ENCODE measurements around the gene PLEKHH2. TPM values are rescaled to one million over a fixed set of nuclear protein-coding genes. Genes with fewer than 3 reads are reported as not detected.
"Not testable (repeated sequence)": the region's sequence is repeated elsewhere in the genome, so short reads cannot be mapped to it uniquely, and the experiment has no call there.

PLEKHH2 gene
- total RNA-seq, 6 experiments from 2014 or later = 0.09 to 0.33 (median 0.24) TPM; not detected in 1

DNA sequence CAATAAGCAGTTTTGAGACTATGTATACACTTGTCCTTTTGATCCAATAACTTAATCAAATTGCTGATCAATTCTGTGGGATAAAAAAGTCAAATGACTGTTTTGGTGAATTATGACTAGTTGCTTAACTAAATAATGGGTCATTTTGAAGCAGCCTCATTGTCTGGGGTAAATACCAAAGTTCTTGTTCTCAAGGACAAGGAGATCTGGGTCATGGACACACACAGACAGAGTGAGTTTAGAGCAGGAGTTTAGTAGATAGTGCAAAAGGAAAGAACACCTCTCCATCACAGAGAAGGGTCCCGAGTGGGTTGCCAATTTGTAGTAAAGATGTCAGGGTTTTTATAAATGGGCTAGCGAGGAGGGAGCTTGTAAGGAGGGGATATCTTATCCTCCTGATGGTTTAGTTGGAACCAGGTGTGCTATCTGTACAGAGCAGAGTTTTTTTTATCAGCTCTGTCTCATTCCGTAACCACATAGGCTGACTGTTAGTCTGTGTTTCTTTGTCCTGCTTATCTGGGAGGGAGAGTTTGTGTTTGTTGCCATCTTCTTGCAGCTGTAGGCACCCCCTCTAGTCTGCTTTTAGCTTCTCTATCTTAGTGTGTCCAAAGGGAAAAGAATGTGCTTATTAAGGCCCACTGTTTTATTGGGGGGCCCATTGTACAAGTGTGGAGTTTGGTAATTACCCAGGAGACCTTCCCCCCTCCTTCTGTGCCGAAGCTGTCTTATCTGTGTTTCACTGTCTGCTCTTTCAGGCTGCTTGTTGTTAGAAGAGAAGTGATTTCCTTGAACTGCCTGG is 87.9 kb downstream of the PLEKHH2 start:
- no peak for DNase-seq
- Mint-ChIP-seq H3K36me3 (ENCODE audit: low read depth) (no peaks in the 10 kb centered on the region), H3K9me3 (no peaks in the 10 kb centered on the region), H3K27me3 (ENCODE audit: insufficient read depth) (no peaks in the 10 kb centered on the region; the same call in 1 of the 2 replicates), H3K27ac (no peak overlapping the region), H3K4me1 (ENCODE audit: low read depth) (no peaks in the 10 kb centered on the region), H3K4me3 (no peak overlapping the region)
- TF ChIP-seq, protein P1, sequence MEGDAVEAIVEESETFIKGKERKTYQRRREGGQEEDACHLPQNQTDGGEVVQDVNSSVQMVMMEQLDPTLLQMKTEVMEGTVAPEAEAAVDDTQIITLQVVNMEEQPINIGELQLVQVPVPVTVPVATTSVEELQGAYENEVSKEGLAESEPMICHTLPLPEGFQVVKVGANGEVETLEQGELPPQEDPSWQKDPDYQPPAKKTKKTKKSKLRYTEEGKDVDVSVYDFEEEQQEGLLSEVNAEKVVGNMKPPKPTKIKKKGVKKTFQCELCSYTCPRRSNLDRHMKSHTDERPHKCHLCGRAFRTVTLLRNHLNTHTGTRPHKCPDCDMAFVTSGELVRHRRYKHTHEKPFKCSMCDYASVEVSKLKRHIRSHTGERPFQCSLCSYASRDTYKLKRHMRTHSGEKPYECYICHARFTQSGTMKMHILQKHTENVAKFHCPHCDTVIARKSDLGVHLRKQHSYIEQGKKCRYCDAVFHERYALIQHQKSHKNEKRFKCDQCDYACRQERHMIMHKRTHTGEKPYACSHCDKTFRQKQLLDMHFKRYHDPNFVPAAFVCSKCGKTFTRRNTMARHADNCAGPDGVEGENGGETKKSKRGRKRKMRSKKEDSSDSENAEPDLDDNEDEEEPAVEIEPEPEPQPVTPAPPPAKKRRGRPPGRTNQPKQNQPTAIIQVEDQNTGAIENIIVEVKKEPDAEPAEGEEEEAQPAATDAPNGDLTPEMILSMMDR (IDR thresholded peaks at IDR 0.05) = no peak

- TF ChIP-seq, protein P1 (IDR thresholded peaks at IDR 0.05) = no peak
- Mint-ChIP-seq H3K27ac (no peak overlapping the region), H3K4me1 (ENCODE audit: low read depth) (no peaks in the 10 kb centered on the region), H3K36me3 (ENCODE audit: low read depth) (no peaks in the 10 kb centered on the region), H3K27me3 (ENCODE audit: insufficient read depth) (no peaks in the 10 kb centered on the region; the same call in 1 of the 2 replicates), H3K4me3 (no peak overlapping the region), H3K9me3 (no peaks in the 10 kb centered on the region)
- no peak for DNase-seq
Observed at GRCh38 chr2:43725711-43726246, 88.7 kb downstream of the PLEKHH2 start.

DNA sequence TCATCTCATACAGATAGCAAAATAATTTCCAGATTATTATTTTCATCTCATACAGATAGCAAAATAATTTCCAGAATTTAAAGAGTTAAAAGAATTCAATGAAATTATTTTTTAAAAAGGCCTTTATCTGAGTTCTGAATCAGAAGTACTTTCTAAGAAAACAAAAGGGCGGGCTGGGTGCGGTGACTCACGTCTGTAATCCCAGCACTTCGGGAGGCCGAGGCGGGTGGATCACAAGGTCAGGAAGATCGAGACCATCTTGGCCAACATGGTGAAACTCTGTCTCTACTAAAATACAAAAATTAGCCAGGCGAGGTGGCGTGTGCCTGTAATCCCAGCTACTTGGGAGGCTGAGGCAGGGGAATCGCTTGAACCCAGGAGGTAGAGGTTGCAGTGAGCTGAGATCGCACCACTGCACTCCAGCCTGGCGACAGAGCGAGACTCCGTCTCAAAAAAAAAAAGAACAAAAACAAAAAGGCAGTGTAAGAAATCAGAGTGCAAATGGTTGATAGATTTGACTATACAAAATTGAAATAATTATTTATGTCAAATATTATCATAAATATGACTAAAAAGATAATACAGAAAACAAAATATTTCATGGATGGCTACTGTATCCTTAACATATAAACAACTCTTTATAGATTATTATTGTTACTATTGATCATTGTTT is 90.0 kb downstream of the PLEKHH2 start:
- not testable (repeated sequence) for H3K9me3 Mint-ChIP-seq; H3K27ac Mint-ChIP-seq; H3K4me3 Mint-ChIP-seq; H3K4me1 Mint-ChIP-seq (ENCODE audit: low read depth); H3K27me3 Mint-ChIP-seq (ENCODE audit: insufficient read depth); H3K36me3 Mint-ChIP-seq (ENCODE audit: low read depth)
- peak; percentile 16 for DNase-seq

DNA sequence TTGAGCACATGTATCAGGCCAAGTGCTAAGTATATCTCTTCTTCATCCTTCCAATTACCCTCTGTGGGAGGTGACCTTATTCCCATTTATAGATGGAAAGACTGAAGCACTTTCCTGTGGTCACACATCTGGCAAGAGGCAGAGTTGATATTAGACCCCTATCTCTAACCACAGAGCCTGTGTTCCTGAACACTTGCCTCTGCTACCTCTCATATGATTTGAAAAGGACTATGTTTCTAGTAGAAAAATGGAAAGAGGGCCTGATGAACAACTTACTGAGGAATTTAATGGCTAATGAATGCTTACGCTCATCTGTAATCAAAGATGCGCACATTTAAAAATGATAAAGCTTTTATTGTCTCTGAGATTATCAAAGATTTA is 90.6 kb downstream of the PLEKHH2 start:
- Mint-ChIP-seq H3K27me3 (ENCODE audit: insufficient read depth) (no peaks in the 10 kb centered on the region), H3K27ac (no peak overlapping the region), H3K4me3 (no peak overlapping the region), H3K9me3 (no peaks in the 10 kb centered on the region), H3K4me1 (ENCODE audit: low read depth) (no peaks in the 10 kb centered on the region), H3K36me3 (ENCODE audit: low read depth) (no peaks in the 10 kb centered on the region)
- DNase-seq = no peak
- TF ChIP-seq, protein P1 (IDR thresholded peaks at IDR 0.05) = no peak

- H3K9me3 Mint-ChIP-seq = no peaks in the 10 kb centered on the region
- TF ChIP-seq, protein P1 (IDR thresholded peaks at IDR 0.05) = no peak
- no peaks in the 10 kb centered on the region for H3K4me1 Mint-ChIP-seq (ENCODE audit: low read depth)
- H3K4me3 Mint-ChIP-seq = no peak overlapping the region
- no peaks in the 10 kb centered on the region for H3K27me3 Mint-ChIP-seq (ENCODE audit: insufficient read depth)
- no peaks in the 10 kb centered on the region for H3K36me3 Mint-ChIP-seq (ENCODE audit: low read depth)
- DNase-seq = no peak
- H3K27ac Mint-ChIP-seq = no peak overlapping the region
Observed at GRCh38 chr2:43729491-43730174, 92.6 kb downstream of the PLEKHH2 start.

Measured in HFFc6 (cell line).